Spleen (tissue), 7 donors: ENCODE measurements around the gene PTGER3.

Source experiments
- POLR2AphosphoS5 ChIP-seq, 3 donors: sonication (generic); formaldehyde crosslinking; IDR thresholded peaks; one replicate each; pipeline ENCODE4 v1.5.1; 2017; ENCODE audit warnings: antibody characterized with exemption in 3 of 3
- TF ChIP-seq, protein P1 (sequence below), 11 experiments: fragments of 200-600 bp in 7 of 11; fragments of 450-650 bp in 4 of 11; sonication (generic) in 4 of 11; IDR thresholded peaks in 8 of 11; conservative IDR thresholded peaks in 3 of 11; 1 replicate in 7 of 11; 2 replicates in 4 of 11; pipeline versions ENCODE4 v1.4.0 to v1.8.0; 2016 to 2021; ENCODE audit warnings: antibody characterized with exemption in 11 of 11, inconsistent platforms in 4 of 11, mild to moderate bottlenecking in 1 of 11
- donor health status: DM: no; HTN: no; CAD: no; lungs with moderate emphysema.
- donor health status: DM: no; HTN: no; CAD: no.
- donor health status: DM: no; HTN: no; CAD: no.

GRCh38 chr1:71093938-71094337 lies 46.3 kb upstream of the PTGER3 start:
- TF ChIP-seq POLR2AphosphoS5 (IDR thresholded peaks at IDR 0.05), result no peak
- TF ChIP-seq, protein P1, sequence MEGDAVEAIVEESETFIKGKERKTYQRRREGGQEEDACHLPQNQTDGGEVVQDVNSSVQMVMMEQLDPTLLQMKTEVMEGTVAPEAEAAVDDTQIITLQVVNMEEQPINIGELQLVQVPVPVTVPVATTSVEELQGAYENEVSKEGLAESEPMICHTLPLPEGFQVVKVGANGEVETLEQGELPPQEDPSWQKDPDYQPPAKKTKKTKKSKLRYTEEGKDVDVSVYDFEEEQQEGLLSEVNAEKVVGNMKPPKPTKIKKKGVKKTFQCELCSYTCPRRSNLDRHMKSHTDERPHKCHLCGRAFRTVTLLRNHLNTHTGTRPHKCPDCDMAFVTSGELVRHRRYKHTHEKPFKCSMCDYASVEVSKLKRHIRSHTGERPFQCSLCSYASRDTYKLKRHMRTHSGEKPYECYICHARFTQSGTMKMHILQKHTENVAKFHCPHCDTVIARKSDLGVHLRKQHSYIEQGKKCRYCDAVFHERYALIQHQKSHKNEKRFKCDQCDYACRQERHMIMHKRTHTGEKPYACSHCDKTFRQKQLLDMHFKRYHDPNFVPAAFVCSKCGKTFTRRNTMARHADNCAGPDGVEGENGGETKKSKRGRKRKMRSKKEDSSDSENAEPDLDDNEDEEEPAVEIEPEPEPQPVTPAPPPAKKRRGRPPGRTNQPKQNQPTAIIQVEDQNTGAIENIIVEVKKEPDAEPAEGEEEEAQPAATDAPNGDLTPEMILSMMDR (IDR thresholded peaks at IDR 0.05 in 8 of 11, conservative IDR thresholded peaks at IDR 0.05 in 3 of 11), result no peak
